ENCODE data around the gene POU6F2.

The POU6F2 gene

GRCh38 chr7:39102234-39102633 lies 124.5 kb downstream of the POU6F2 start:
- TF ChIP-seq EZH2phosphoT487 (IDR thresholded peaks at IDR 0.05; ENCODE audit: low read length) (no peak), EZH2 (optimal IDR thresholded peaks at IDR 0.05; ENCODE audit: low read depth, low read length) (no peak)
- TF ChIP-seq, protein P1, sequence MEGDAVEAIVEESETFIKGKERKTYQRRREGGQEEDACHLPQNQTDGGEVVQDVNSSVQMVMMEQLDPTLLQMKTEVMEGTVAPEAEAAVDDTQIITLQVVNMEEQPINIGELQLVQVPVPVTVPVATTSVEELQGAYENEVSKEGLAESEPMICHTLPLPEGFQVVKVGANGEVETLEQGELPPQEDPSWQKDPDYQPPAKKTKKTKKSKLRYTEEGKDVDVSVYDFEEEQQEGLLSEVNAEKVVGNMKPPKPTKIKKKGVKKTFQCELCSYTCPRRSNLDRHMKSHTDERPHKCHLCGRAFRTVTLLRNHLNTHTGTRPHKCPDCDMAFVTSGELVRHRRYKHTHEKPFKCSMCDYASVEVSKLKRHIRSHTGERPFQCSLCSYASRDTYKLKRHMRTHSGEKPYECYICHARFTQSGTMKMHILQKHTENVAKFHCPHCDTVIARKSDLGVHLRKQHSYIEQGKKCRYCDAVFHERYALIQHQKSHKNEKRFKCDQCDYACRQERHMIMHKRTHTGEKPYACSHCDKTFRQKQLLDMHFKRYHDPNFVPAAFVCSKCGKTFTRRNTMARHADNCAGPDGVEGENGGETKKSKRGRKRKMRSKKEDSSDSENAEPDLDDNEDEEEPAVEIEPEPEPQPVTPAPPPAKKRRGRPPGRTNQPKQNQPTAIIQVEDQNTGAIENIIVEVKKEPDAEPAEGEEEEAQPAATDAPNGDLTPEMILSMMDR (IDR thresholded peaks at IDR 0.05; ENCODE audit: low read length): no peak
- no peak for DNase-seq

DNA sequence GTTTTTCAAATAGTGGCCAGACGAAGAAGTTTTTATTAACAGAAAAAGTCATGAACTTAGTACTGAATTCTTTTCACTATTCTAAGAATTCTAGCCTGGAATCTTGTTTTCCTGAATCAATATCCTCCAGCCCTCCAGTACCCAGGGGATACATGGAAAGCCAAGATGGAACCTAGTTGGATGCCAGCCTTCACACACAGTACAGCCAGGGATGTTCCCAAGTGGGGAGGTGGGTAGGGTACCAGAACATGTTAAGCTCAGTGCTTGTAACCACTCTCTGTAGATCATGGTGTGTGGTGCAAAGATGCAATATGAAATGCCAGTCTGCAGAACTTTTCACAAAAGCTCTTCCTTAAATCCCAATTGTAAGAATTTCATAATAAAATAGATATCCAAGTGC lies 128.0 kb downstream of the POU6F2 start:
- no peak overlapping the region for H2AFZ ChIP-seq (ENCODE audit: low read length)
- no peaks in the 10 kb centered on the region for H4K20me1 ChIP-seq (ENCODE audit: insufficient read depth, low read length)
- H3K79me2 ChIP-seq (ENCODE audit: low read length): no peaks in the 10 kb centered on the region
- H3K4me3 ChIP-seq (ENCODE audit: low read length): no peak overlapping the region
- H3K9ac ChIP-seq (ENCODE audit: low read length): no peak overlapping the region
- DNase-seq: no peak
- H3K36me3 ChIP-seq (replicated peaks; ENCODE audit: insufficient read depth, low read length): no peaks in the 10 kb centered on the region
- TF ChIP-seq EZH2 (optimal IDR thresholded peaks at IDR 0.05; ENCODE audit: low read depth, low read length) (no peak), EZH2phosphoT487 (IDR thresholded peaks at IDR 0.05; ENCODE audit: low read length) (no peak)
- TF ChIP-seq, protein P1 (IDR thresholded peaks at IDR 0.05; ENCODE audit: low read length): no peak
- no peak overlapping the region for H3K27ac ChIP-seq (ENCODE audit: low read length)
- H3K4me1 ChIP-seq (ENCODE audit: low read length): no peaks in the 10 kb centered on the region
- no peak overlapping the region for H3K4me2 ChIP-seq (ENCODE audit: low read depth, low read length)
- no peaks in the 10 kb centered on the region for H3K27me3 ChIP-seq (replicated peaks; ENCODE audit: insufficient read depth, low read length)
- H3K9me2 ChIP-seq (replicated peaks; ENCODE audit: insufficient read depth, low read length): no peaks in the 10 kb centered on the region
- H3K9me3 ChIP-seq (replicated peaks; ENCODE audit: insufficient read depth, low read length): no peaks in the 10 kb centered on the region
- H3F3A ChIP-seq (ENCODE audit: insufficient read depth, low read length): no peaks in the 10 kb centered on the region

More at GRCh38 chr7:39102234-39102633, 124.5 kb downstream of the POU6F2 start:
- Histone ChIP-seq H3K4me1 (ENCODE audit: low read length) (no peaks in the 10 kb centered on the region), H3K4me3 (ENCODE audit: low read length) (no peak overlapping the region), H2AFZ (ENCODE audit: low read length) (no peak overlapping the region), H4K20me1 (ENCODE audit: insufficient read depth, low read length) (no peaks in the 10 kb centered on the region), H3K79me2 (ENCODE audit: low read length) (no peaks in the 10 kb centered on the region), H3K9ac (ENCODE audit: low read length) (no peak overlapping the region), H3F3A (ENCODE audit: insufficient read depth, low read length) (no peaks in the 10 kb centered on the region), H3K9me2 (replicated peaks; ENCODE audit: insufficient read depth, low read length) (no peaks in the 10 kb centered on the region), H3K36me3 (replicated peaks; ENCODE audit: insufficient read depth, low read length) (no peaks in the 10 kb centered on the region), H3K27ac (ENCODE audit: low read length) (no peak overlapping the region), H3K9me3 (replicated peaks; ENCODE audit: insufficient read depth, low read length) (no peaks in the 10 kb centered on the region), H3K27me3 (replicated peaks; ENCODE audit: insufficient read depth, low read length) (no peaks in the 10 kb centered on the region), H3K4me2 (ENCODE audit: low read depth, low read length) (no peak overlapping the region)

GRCh38 chr7:39125846-39126245 lies 148.1 kb downstream of the POU6F2 start:
- Histone ChIP-seq H3K36me3 (replicated peaks; ENCODE audit: insufficient read depth, low read length) (no peaks in the 10 kb centered on the region), H3K9ac (ENCODE audit: low read length) (no peak overlapping the region), H4K20me1 (ENCODE audit: insufficient read depth, low read length) (no peaks in the 10 kb centered on the region), H3F3A (ENCODE audit: insufficient read depth, low read length) (no peaks in the 10 kb centered on the region), H3K4me1 (ENCODE audit: low read length) (no peaks in the 10 kb centered on the region), H2AFZ (ENCODE audit: low read length) (no peak overlapping the region), H3K4me2 (ENCODE audit: low read depth, low read length) (no peak overlapping the region), H3K4me3 (ENCODE audit: low read length) (no peak overlapping the region), H3K27me3 (replicated peaks; ENCODE audit: insufficient read depth, low read length) (no peaks in the 10 kb centered on the region), H3K9me2 (replicated peaks; ENCODE audit: insufficient read depth, low read length) (no peaks in the 10 kb centered on the region), H3K27ac (ENCODE audit: low read length) (no peak overlapping the region), H3K9me3 (replicated peaks; ENCODE audit: insufficient read depth, low read length) (no peaks in the 10 kb centered on the region), H3K79me2 (ENCODE audit: low read length) (no peaks in the 10 kb centered on the region)
- no peak for DNase-seq
- TF ChIP-seq EZH2phosphoT487 (IDR thresholded peaks at IDR 0.05; ENCODE audit: low read length): no peak
- TF ChIP-seq, protein P1 (IDR thresholded peaks at IDR 0.05; ENCODE audit: low read length): no peak
- TF ChIP-seq EZH2 (optimal IDR thresholded peaks at IDR 0.05; ENCODE audit: low read depth, low read length): no peak
